GM18870 (cell line): Measurements from ENCODE around the gene ASB6.
"Not testable (repeated sequence)": the region's sequence is repeated elsewhere in the genome, so short reads cannot be mapped to it uniquely, and the experiment has no call there.

Source experiments
- ATAC-seq: cut with Tn5 transposase; IDR thresholded peaks from one replicate; pipeline ENCODE4 v1.9.1; 2021; ENCODE audit warnings: moderate library complexity; ENCODE audit not compliant: unreplicated experiment

The ASB6 gene

DNA sequence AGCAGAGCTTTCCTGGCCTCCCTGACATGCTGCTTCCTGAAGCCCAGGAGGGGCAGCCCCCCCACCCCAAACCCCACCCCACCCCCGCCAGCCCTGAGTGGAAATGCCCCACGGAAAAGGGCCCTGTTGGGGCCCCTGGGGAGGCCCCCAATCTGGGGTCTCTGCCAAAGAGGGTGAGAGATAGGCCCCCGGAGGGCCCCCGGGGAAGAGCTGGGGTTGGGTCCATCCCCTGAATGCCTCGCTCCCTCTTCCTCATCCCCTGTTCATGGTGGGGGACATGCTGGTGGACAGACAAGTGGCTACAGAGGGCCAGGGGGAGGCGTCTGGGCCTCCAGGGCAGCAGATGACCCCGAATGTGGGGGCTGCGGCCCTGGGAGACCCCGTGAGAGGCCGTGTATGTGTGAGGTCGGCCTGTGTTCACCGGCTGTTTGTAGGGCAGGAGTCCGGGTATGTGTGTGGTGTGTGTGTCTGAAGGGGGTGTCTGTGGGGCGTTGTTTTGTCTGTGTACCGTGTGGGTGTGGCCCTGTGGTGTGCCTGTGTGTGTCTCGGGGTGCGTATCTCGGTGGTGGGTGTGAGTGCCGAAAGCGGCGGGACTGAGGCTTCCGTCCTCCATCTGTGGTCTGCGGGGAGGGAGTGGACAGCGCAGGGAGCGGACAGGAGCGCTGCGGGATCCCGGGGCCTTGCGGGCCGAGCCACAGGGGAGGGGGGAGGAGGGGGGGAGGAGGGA lies 32.3 kb downstream of the ASB6 start:
- no peak for ATAC-seq

GRCh38 chr9:129608561-129609481 lies 33.1 kb downstream of the ASB6 start:
- ATAC-seq: no peak

GRCh38 chr9:129607027-129607387 lies 34.9 kb downstream of the ASB6 start:
- ATAC-seq: no peak

DNA sequence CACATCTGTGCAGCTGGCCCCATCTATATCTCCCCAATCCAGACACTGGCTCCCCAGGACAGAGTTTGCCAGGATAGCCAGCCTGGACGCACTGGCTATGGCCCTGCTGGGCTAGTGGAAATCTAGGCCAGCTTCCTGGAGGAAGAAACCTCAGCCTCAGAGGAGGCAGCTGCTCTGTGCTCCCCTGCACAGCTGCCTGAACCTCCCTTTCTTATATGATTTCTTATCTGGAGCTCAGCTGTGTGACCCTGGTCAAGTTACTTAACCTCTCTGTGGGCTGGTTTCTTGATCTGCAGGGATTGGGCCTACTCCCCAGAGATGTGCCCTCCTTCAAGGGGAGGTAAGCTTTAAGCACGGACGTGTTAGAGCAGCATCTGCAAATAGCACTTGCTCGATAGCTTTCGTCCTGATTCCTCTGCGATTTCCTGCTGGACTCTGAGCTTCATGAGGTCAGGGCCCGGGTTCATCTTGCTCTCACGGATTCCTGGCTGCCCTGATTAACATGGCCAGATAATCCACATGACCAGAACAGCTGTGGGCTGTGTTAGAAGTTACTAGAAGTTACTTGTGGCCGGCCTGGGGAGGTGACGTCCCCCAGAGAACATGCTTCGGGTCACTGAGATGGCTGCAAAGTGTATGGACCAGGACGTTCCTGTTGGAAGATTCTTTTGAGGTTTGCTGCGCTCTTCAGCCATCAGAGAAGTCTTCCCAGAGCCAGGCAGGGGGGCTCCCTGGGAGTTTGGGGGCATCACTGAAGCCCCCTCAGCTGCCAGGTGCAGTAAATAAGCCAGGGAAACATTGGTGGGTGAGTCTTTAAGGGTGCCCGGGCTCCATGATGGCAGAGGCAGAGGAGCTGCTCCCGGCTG lies 35.6 kb downstream of the ASB6 start:
- no peak for ATAC-seq

GRCh38 chr9:129604766-129605163 lies 37.2 kb downstream of the ASB6 start:
- ATAC-seq: no peak

- ATAC-seq: no peak
Measured at GRCh38 chr9:129604056-129604765, 37.7 kb downstream of the ASB6 start.

- ATAC-seq: no peak
Measured at GRCh38 chr9:129602598-129603415, 39.1 kb downstream of the ASB6 start.

GRCh38 chr9:129601082-129601674 lies 40.8 kb downstream of the ASB6 start:
- ATAC-seq: no peak

GRCh38 chr9:129598089-129598596 lies 43.8 kb downstream of the ASB6 start:
- no peak for ATAC-seq

DNA sequence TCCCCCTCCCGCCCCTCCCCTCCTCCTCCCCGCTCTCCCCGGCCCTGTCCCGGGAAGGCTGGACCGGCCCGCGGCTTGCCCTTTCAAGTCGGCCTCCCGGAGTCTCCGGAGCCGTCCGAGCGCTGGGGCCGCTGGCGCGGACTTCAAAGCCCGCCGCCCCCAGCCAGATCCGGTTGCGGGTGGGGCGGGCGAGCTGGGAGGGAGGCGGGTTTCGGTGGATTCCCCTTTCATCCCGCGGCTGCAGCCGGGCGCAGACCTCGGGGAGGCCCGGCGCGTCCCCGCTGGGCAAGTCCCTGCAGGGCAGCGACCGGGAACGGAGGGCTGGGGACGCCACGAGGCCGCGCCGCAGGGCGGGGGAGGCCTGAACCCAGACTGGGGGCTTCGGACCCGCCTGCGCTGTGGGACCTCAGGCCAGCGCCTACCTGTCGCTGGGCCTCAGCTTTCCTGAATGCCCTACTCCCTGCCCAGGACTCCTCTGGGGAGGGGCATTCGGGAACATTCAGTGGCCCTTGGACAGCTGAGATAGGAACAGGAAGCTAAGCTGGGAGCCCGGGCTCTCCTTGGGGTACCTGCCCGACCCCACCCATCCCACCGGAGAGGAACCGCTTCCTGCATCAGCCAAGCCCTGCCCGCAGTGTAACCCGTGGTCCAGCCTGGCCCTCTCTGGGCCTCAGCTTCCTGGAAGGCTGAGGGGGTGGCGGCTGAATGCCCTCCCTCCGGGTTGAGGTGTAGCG lies 44.4 kb downstream of the ASB6 start:
- no peak for ATAC-seq

DNA sequence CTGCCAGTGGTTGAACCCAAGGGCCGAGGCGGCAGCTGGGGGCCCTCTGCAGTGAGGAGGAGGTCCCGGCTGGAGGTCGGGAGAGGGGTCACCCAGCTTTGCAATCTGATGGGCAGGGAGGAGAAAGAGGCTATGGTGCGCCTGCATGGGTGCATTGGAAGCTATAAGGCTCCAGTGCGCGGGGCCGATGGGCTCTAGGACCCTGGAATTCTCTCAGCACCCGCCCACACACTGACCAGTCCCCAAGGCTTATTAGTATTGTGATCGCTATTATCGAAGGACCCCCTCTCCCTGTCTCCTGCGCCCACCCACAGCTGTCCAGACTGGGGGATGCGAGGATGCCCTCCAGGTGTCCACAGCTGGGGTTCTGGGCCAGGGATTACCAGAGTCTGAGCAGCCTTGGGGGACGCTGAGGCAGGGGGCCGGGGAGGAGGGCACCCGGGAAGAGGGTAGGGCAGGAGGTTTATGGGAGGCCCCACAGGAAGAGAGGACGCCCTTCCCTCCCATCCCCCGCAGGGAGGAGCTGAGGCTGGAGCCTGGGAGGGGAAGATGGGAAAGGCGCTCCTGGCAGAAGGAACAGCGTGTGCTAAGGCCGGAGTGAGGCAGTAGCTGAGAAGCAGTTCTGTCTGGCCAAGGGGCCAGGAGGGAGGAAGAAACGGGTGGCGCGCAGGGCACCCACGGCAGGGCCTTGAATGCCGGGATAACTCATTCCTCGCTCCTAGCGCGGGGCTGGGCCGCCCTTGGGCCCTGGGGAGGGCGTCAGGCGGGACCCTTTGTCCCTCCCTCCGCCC lies 45.2 kb downstream of the ASB6 start:
- ATAC-seq: no peak

GRCh38 chr9:129595903-129596540 lies 45.9 kb downstream of the ASB6 start:
- no peak for ATAC-seq

GRCh38 chr9:129595311-129595741 lies 46.6 kb downstream of the ASB6 start:
- no peak for ATAC-seq

GRCh38 chr9:129594632-129595031 lies 47.3 kb downstream of the ASB6 start:
- ATAC-seq: no peak

GRCh38 chr9:129592790-129593189 lies 49.2 kb downstream of the ASB6 start:
- ATAC-seq: not testable (repeated sequence)

GRCh38 chr9:129591916-129592315 lies 50.0 kb downstream of the ASB6 start:
- no peak for ATAC-seq

GRCh38 chr9:129590466-129590865 lies 51.5 kb downstream of the ASB6 start:
- no peak for ATAC-seq
